Fibroblast of skin of right quadriceps (primary cell): ENCODE results near the gene TPM1.

Experiments used
- DNase-seq: peaks from one replicate; pipeline ENCODE4 v3.0.0-alpha.2; 2013

TPM1 gene

GRCh38 chr15:63018639-63019038 is 23.9 kb upstream of the TPM1 start:
- peak; percentile 82 for DNase-seq

DNA sequence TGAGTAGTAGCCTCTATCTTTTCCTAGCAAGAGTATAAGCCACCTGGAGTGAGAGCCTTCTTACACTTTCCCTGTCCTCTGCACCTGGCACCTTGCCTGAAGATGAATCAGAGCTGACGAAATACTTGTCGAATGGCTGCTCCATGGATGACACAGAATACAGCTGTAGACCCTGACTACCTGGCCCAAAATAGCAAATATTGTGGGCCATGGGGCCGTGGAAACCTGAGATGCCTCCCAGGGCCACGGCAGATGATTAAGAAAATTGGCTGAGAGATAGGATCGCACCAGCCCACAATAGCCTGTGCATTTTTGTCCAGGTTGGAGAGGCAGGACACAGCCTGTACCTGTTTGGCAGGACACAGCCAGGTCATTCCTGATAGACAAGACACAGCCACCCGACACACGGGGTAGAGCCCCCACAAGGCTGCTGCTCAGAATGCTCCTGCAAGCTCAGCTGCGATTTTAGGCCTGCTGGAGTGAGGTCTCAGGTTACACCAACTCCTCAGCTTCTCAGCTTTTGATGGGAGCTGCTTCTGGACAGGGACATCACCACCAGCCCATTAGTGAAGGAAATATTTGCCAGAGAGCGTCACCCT is 22.9 kb upstream of the TPM1 start:
- DNase-seq, result peak; percentile 90

GRCh38 chr15:63020128-63020527 is 22.4 kb upstream of the TPM1 start:
- DNase-seq, result no peak

DNA sequence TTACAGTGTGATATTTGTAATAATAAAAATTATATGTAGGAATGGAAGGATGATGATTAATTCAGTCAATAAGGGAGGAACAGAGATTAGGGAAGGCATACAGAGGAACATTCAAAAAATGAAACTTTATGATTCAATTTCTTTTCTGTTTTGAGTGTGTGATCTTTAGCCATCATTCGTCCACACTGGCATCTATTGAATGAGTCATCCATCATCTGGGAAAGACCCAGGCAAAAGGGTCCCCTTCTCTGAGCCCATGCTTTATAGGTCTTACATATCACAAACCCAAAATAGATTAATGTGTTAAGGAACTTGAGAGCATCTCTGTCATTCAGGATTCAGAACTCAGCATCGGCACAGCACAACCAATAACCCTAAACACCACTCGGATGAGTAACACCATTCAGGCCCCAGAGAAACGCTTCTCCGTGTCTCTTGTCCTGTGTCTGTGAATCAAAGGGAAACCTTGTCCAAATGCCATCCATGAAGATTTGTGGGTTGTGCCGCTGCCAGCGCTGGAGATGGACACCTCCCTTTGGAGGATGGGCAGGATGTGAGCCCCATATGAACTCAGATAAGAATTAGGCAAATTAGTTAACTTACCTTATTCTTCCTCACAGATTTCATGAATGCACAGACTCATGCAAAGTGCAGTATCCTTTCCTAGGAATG is 21.7 kb upstream of the TPM1 start:
- no peak for DNase-seq

DNA sequence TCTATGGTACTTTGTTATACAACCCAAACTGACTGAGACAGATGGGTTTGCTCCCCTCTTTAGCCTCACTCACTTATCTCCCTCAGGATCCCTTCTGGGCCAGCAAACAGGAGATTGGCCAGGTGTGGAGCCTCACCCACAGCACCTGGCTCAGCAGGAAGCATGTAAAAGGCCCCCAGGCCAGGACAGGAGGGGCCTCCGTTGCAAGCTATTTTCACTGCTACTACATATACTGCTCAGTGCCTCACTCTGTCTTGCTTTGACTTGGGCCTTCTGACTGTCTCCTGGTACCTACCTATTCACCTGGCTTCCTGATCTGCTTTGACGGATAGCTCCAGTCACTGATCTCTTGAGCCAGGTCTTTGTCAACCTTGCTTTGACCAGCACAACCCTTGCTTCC is 20.4 kb upstream of the TPM1 start:
- DNase-seq, result no peak

- no peak for DNase-seq
These were observed 19.9 kb upstream of the TPM1 start for GRCh38 chr15:63022663-63023062.

- DNase-seq, result peak; percentile 86
These were observed 19.1 kb upstream of the TPM1 start for GRCh38 chr15:63023351-63023945.

- DNase-seq, result no peak
These were observed 17.1 kb upstream of the TPM1 start for GRCh38 chr15:63025460-63025859.

- DNase-seq, result no peak
These were observed 14.9 kb upstream of the TPM1 start for GRCh38 chr15:63027646-63028045.

DNA sequence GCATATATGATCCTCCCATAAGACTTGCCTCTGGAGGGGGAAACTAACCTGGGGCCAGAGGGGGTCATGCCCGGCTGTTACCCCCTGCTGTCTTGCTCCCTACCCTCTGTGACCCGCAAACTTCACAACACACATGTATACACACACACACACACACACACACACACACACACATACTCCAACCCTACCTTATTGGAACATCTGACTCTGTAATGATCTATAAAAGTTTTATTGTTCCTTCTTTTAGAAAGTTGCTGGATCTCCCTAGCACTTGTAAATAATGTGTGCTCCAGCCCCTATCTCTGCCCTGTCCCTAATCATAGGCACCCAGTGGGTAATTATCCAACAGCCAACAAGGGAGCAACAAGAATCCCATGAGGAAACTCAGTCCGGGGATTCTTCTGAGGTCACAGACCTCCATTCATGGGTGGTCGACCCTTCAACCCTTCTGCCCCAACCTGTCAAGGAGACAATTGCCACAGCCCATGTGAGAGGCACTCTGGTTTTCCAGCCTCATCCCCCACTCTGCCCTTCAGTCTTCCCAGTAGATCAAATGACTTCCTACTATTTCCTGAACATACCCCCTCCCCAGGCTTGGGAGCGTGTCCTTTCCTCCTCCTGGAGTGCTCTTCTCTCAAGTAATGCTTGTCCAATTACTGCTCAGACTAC is 14.0 kb upstream of the TPM1 start:
- no peak for DNase-seq

DNA sequence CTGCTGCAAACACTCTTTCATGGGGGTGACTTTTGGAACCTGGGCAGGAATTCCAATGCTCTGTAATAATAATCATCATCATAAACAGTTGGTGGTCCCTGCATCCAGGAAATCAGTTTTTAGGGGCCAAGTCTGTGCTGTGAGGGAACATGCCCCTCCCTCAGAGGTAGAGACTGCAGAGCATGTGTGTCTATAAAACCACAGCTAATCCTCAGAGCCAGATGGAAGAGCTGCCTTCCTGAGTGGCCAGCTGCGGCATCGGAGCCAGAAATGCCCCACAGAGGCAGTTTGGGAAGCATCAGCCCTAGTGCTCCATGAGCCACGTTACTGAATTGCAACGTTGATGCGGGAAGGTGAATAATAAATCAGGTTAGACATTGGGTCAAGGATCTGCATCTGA is 12.9 kb upstream of the TPM1 start:
- no peak for DNase-seq

- DNase-seq, result no peak
These were observed 12.4 kb upstream of the TPM1 start for GRCh38 chr15:63030101-63030551.

DNA sequence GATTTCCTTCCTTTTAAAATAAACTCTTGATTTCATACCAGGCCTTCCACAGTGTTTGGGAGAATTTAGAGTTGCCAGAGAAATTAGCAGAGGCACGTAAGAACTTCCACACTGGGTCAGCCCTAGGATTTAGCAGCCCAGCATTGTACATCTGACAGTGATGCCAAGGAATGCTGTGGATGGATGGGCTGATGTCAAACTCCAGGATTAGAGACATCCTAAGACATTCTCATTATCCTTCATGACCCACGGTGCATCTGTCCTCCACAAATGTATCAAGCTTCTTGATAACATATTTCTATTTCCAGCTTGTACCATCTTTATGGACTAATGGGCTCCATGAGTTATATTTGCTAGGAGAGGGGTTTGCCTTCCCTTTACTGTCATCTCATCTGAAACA is 8.0 kb upstream of the TPM1 start:
- no peak for DNase-seq

- DNase-seq, result no peak
These were observed 7.3 kb upstream of the TPM1 start for GRCh38 chr15:63035253-63035652.

DNA sequence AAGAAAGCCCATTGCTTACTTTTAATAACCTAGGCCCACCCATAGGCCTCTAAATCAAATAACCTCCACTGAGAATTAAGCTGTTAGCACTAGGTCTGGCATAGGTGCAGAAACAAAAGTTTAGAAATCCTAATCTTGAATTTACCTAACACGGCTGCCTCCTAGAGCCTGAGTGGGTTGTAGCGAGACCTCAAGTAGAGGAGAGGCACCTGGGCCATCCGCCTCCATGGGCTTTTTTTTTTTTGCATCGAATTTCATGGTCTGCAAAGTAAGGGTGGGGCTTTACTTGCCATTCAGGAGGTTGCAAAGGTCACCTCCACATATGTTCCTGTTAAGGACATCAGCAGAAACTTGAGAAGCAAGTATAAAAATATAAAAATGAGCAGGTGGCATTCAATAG is 6.6 kb upstream of the TPM1 start:
- DNase-seq, result no peak

DNA sequence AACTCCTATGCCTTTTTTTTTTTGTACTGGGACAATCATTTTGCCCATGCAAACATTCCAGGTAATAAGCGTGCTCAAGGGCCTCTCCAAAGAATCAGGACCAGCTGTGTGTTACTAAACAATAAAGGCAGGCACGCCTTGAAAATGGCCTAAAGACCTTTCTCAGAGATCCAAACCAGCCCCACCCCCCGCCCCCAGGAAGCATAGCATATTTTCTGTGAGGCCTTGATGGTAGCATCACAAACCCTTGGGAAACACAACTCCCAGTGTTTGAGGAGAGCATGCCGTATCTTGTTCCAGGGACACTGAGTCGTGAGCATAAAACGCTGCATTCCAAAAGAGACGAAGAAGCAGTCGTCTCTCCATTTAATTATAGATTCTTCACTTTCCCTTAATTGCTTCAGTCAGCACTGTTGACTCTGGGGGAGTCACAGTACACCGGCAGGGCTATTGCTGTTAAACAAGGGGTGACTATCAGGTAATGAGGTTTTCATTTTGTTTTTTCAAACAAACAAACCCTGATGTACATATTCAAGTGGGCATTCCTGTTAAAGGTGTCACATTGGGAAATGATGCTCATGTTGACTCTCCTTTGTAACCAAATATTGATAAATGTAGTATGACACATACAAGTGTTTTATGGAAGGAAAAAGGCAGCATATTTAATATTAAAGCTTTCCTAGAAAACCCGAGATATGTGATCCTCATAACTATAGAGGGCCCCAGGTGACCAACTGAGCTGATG is 4.4 kb upstream of the TPM1 start:
- DNase-seq, result no peak

- peak; percentile 92 for DNase-seq
These were observed 3.4 kb upstream of the TPM1 start for GRCh38 chr15:63038926-63039673.

DNA sequence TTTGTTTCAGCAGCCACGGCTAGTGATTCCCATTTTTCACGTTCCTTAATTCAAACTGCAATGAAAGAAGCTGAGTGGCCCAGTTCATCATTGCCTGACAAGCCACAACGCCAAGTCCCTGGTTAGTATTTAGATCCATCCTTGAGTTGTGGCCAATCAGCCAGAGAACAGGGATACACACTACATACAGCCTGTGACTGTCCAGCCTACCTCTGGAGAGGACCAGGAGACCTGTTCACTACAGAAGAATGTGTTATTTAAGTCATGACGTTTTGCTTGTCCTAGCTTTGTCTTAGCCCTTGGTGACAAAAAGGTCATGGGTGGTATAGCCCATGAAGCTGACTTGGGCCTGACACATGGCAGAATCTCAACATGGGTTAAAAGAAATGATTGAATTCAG is 2.7 kb upstream of the TPM1 start:
- no peak for DNase-seq

DNA sequence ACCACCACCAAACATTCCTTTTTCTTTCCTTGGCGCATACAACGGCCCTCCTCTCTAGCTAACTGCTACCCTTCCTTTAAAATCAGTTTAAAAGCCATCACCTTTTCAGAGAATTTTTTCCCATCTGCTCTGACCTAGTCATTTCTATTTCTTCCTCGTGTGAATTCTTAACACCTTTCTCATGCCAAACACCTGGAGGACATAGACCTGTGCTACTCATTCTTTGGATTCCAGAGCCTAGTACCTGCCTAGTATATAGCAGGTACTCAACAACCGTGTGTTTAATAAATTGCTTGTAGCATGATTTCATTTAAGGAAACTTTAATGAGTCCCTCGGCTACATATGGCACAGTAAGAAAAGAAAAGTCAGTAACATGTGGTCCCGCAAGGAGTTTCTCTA is 2.0 kb upstream of the TPM1 start:
- DNase-seq, result no peak

- no peak for DNase-seq
These were observed 1.6 kb upstream of the TPM1 start for GRCh38 chr15:63040954-63041353.

- DNase-seq, result no peak
These were observed 1.1 kb upstream of the TPM1 start for GRCh38 chr15:63041402-63041973.

DNA sequence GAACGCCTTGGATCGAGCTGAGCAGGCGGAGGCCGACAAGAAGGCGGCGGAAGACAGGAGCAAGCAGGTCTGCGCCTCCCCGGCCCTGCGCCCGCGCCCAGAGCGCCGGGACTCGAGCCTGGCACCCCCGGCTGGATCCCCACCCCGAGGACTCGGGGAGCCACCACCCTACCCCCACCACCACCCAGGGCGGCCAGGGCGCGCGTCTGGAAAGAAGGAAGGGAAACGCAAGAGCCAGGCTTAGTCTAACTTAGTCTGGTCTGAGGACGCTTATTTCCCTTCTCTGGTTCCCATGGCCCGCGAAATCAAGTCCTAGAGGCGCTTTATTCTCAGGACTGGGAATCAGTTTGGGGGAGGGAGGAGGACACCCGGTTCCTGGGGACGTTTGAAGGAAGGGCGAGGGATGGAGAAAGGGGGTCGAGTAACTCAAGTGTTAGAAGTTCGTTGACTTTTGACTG is 359 bp downstream of the TPM1 start:
- DNase-seq, result no peak
